H4 (cell line): ENCODE data around the gene CAPNS1. TPM values are rescaled to one million over a fixed set of nuclear protein-coding genes. Genes with fewer than 3 reads are reported as not detected.
A peak's percentile ranks its signal among the peaks of the same experiment; 100 is the strongest.
"Not testable (repeated sequence)": the region's sequence is repeated elsewhere in the genome, so short reads cannot be mapped to it uniquely, and the experiment has no call there.

Source experiments
- DNase-seq: peaks from one replicate; pipeline ENCODE4 v3.0.0-alpha.2; 2015; ENCODE audit warnings: low spot score
- total RNA-seq: library from RNA; depleted of rRNA; stranded (reverse); fragments of >200 nt; shearing (Covaris generic); gene quantifications from 2 replicates; pipeline ENCODE4 v1.2.3, GENCODE V29; 2014

The CAPNS1 gene
- total RNA-seq, 1 experiment from 2014 or later: 482 TPM

DNA sequence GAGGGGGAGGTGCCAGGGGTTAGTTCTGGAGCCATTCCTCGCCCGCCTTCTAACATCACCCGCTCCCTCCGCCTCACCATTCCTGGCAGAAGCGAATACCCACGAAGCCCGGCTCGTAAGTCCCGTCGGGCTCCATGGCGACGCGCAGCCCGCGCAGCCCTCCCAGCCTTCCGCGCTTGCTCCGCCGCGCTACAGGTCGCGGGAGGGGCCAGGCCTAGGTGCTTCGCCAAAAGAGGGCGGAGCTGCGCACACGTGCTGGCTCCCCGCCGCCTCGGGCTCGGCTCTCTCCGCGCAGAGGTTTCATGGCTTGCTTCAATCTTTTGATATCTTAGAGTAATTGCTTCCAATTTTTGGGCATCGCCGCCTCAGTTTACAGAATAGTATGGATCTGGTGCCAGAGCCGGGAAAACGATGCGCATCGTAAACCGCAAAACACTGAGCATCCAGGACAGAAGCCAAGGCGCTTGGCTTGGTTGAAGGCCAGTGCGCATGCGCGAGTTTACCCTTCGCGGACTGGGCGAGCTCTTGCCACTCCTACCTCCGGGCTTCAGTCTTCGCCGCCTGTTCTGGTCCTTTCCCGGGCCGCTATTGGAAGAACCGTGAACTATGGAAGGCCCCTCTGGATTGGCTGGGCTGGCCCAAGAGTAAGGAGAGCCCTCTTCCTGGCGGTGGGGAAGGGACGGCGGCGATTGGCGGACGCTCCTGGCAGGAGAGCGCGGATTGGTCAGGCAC lies 25.0 kb upstream of the CAPNS1 start, which contains the start of gene POLR2I:
TSS of gene POLR2I (minus strand) at position 155 of the 732 bp plus-strand sequence. CDS start at position 136, 19 bp downstream.
- peak; percentile 100 for DNase-seq

DNA sequence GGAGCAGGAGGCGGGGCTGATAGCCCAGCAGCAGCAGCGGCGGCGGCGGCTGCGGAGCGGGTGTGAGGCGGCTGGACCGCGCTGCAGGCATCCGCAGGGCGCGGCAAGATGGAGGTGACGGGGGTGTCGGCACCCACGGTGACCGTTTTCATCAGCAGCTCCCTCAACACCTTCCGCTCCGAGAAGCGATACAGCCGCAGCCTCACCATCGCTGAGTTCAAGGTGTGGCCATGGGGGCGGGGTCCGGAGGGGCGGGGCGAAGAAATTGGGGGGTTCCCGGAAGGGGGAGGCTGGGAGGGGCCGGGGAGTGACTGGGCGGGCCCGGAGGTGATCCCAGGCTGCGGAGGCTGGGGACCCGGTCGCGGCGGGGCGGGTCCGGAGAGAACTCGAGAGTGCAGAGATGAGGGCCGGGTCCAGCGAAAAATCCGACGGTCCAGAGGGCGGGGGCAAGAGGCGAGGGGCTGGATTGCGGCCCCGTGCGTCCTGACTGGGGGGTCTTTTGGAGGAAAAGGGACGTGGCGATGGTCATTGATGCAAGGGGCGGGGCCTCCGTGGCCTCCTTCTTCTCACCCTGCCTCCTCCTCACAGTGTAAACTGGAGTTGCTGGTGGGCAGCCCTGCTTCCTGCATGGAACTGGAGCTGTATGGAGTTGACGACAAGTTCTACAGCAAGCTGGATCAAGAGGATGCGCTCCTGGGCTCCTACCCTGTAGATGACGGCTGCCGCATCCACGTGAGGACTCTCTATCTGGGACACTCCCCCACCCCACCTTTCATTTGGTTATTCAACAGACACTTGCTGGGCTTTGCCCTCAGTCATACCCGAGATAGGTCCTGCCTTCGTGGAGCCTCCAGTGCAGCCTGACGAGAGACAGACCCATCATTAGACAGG lies 24.2 kb upstream of the CAPNS1 start, which contains the start of gene TBCB:
TSS of gene TBCB (plus strand) at position 16 of the 891 bp plus-strand sequence. CDS start at position 109, 93 bp downstream.
- DNase-seq: no peak

DNA sequence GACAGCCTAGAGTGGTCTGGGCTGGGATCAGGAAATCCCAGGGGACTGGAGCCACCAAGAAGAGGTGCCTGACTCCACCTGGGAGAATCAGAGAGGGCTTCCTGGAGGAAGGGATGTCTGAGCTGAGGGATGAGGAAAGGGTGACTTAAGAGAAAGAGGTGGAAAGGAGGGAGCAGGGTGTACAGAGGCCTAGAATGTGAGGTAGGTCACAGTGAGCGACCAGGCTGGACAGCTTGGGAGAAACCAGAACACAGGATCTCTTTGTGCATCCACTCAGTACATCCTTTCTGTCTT lies 23.6 kb upstream of the CAPNS1 start:
- DNase-seq: no peak

DNA sequence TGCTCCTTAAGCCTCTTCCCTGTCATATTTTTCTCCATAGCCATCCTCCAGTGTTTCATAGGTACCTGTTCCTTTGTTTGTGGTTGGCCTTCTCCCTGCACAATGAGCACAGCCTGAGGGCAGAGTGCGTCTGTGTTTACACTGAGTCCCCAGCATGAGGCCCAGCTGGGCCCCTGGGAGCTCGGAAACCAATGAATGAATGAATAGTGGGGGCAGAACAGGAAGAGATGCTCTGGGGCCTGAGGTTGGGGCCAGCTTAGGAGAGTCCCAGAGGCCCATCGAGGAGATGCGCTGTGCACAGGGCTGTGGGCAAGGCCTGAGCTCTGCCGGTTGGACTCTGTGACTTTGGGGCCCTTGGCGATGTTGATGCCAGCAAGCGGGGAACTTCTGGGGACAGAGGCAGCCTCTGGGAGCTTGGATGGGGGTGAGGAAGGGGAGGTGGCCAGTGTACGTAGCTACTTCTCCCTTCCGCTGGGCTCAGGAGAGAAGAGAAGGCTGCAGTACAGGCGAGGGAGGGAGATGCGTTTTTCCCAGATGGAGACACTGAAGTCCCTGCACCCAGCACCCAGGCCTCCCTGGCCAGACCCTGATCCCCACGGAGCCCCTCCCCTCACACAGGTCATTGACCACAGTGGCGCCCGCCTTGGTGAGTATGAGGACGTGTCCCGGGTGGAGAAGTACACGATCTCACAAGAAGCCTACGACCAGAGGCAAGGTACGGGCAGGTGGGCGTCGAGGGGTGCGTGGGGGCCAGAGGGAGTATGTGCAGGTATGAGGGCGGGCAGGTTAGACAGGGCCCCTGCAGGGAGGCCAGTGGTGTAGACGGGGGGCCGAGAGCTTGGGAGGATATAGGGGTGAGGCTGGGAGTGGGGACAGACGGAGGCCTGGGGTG lies 19.5 kb upstream of the CAPNS1 start:
- DNase-seq: no peak

DNA sequence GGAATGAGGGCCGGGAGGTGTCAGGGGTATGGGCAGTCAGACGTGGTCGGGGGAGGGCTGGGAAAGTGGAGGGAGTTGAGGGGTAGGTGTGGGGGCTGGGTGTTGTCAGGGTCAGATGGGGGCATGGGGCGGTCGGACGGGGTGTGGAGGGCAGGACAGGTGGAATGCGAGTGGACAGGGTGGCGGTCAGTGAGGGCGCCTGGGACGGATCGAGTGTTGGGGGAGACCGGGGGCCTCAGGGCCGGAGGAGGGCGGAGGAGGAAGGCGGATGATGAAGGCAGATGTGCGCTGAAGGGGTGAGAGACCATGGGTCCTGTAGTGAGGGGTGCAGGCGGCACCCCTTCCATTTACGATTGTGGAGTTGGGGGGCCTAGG lies 18.9 kb upstream of the CAPNS1 start:
- no peak for DNase-seq

DNA sequence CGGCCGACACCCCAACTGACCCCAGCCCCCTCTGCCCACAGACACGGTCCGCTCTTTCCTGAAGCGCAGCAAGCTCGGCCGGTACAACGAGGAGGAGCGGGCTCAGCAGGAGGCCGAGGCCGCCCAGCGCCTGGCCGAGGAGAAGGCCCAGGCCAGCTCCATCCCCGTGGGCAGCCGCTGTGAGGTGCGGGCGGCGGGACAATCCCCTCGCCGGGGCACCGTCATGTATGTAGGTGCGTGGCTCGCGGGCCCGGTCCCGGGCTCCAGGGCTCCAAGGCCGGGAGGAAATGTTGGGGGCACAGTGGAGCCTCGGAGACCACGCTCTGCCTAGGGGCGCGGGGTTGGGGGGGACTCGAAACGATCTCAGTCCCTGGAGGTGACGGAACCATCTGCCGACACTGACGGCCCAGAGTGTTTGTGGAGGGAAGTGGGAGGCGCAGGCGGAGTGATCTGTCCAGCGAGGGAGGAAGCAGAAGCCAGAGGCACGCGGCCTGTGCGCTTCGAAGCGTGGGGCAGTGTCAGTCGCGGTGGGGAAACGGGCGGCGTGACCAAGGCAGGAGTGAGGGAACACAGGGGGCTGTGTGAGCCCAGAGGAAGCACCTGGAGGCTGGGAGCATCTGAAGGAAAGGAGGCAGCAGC lies 18.3 kb upstream of the CAPNS1 start:
- DNase-seq: no peak

DNA sequence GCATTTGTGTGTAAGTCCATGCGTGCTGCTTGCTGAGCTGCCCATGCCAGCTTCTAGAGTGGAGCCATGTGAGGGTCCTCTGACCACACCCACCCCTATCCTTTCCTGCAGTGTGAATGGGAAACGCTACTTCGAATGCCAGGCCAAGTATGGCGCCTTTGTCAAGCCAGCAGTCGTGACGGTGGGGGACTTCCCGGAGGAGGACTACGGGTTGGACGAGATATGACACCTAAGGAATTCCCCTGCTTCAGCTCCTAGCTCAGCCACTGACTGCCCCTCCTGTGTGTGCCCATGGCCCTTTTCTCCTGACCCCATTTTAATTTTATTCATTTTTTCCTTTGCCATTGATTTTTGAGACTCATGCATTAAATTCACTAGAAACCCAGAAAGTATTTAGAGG lies 14.3 kb upstream of the CAPNS1 start:
- DNase-seq: no peak

DNA sequence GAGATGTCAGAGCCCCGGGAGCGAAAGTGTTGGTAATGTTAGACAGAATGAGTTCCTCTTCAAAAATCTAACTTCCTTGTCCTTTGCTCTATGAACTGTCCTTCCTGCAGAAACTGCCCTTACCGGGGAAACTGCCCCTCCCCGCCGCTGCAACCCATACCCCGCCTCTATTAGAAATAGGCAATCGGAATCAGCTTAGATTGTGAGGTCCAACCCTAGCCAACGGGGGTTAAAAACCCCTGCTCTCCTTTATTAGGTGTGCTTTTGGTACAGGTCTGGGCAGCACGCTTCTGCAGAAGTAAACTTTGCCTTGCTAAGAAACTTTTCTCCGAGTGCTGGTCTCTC lies 11.5 kb upstream of the CAPNS1 start:
- no peak for DNase-seq

DNA sequence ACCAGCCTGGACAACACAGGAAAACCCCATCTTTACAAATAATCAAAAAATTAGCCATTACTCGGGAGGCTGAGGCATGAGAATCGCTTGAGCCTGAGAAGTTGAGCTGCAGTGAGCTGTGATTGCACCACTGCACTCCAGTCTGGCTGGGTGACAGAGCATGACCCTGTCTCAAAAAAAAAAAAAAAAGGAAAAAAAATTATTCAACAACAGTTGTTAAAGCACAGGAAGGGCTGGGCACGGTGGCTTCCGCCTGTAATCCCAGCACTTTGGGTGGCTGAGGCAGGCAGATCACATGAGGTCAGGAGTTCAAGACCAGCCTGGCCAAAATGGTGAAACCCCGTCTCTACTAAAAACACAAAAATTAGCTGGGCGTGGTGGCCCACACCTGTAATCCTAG lies 8.6 kb upstream of the CAPNS1 start:
- not testable (repeated sequence) for DNase-seq

DNA sequence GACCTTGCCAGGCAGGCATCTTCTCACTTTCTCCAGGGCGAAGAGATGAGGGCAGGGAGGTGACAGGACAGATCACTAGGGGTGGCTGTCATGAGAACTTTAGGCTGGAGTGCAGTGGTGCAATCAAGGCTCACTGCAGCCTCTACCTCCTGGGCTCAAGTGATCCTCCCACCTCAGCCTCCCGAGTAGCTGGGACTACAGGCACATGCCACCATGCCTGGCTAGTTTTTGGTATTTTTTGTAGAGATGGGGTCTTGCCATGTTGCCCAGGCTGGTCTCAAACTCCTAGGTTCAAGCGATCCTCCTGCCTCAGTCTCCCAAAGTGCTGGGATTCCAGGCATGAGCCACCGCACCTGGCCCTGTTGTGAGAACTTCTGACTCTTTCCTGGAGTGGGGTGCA lies 5.0 kb upstream of the CAPNS1 start:
- not testable (repeated sequence) for DNase-seq

DNA sequence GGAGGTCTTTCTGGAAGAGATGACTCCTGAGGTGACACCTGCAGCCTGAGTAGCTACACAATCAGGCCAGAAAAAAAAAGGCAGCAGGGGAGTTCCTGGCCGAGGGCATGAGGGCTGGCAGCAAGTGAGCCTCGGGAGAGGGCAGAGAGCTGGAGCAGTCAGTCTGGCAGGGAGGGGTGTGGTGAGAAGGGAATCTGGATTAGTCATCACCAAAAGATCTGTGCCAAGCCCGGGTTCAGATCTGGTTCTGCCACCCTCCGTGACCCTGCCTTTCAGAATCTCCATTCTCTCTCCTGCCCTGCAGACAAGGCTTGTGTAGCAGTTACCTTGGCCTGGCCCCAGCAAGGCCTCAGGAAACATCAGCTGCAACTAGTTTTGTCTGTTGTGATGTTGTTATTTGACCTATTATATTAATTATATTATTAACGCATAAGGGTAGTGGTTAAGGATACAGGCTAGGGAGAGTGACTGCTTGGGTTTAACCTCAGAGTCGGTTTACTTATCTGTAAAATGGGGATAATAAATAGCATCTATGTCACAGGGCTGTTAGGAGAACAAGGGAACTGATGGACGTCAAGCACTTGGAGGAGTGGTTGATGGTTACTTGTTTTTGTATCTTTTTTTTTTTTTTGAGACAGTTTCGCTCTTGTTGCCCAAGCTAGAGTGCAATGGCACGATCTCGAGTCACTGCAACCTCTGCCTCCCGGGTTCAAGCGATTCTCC lies 2.7 kb upstream of the CAPNS1 start:
- peak; percentile 96 for DNase-seq

DNA sequence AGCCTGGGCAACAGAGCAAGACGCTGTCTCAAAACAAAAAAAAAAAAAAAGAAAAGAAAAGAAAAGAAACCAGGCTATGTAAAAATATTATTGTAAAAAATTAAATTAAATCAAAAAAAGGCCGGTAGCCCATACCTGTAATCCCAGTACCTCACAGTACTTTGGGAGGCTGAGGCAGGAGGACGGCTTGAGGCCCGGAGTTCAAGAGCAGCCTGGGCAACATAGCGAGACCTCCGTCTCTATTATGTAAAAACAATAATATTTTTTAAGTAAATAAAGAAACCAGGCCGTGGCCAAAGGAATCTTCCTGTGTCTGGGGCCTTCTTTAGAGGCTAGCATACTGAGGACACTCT lies 770 bp upstream of the CAPNS1 start:
- DNase-seq: no peak

DNA sequence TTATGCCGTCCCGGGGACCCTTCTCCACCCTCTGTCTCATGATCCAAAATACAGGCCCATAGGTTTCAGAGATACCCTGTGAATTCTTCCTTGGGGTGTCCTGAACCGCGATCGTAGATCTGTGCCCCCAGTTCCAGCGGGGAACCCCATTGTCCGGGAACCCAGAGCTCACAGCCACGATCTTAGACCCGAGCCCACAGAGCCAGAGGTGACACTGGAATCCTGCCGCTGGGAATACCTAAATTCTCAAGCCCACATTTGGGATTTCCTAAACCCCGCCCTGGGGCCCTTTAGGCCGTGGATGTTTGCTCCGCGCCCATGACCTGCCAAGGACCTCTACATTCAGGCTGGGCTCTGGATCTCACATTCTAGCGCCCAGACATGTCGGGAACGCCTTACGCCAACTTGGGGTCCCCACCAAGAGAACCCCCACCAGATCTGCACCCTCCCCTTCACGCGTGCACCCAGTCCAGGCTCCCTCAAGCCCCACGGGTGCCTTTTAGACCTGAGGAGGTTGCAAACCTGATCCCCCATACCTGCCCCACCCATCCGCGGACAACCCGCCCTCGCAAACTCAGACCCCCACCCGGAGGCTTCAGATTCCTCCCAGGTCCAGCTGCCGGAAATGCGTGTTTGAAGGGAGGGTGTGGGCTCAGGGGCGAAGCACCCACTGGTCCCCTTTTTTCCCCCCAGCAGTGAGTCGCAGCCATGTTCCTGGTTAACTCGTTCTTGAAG lies 605 bp downstream of the CAPNS1 start:
- DNase-seq: peak; percentile 74

DNA sequence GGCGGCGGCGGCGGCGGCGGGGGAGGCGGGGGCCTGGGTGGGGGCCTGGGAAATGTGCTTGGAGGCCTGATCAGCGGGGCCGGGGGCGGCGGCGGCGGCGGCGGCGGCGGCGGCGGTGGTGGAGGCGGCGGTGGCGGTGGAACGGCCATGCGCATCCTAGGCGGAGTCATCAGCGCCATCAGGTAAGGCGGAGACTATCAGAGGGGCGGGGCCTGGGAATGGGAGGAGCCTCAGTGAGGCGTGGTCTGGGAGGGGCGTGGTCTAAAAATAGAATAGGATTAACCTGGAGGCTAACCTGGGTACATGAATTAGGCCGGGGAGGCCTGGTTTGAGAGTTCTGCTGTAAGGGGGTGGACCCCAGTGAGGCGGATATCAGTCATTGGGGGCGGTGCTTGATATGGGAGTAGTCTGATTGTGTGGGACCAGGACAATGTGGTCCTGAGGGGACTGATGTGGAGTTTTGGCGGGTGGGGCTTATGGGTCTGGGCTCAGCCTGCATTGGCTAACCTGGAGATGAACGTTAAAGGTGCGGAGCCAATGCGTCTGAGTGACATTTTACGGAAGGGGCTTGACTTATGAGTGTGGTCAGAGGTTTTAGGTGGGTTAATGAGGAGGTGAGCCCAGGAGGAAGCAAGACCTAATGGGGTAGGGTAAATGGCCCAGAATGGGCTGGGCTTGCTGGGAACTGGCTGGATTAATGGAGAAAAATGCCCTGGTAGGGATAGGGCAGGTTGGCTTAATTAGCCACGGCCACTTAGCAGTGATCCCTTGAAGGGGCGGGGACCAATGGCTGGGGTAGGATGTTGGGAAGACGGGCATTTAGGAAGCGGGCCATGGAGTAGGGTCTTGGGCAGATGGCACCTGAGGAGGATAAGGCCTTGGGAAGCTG lies 1.4 kb downstream of the CAPNS1 start:
- DNase-seq: peak; percentile 86

DNA sequence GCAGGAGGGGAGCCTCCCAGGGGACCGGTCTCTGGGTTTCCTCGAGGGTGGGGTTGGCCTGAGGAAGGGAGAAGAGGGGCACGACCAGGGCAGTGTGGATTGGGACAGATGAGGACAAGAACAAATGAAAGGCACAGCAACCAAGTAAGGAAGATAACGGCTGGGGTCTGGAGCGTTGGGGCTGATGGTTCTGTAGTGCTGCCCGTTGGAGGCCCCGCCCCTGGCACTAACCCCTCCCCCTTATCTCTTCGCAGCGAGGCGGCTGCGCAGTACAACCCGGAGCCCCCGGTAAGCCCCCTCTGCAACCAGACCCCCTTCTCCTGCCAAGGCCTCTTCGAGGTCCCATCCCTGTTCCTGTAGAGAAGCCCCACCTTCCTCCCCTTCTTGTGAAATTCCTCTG lies 2.2 kb downstream of the CAPNS1 start:
- no peak for DNase-seq

DNA sequence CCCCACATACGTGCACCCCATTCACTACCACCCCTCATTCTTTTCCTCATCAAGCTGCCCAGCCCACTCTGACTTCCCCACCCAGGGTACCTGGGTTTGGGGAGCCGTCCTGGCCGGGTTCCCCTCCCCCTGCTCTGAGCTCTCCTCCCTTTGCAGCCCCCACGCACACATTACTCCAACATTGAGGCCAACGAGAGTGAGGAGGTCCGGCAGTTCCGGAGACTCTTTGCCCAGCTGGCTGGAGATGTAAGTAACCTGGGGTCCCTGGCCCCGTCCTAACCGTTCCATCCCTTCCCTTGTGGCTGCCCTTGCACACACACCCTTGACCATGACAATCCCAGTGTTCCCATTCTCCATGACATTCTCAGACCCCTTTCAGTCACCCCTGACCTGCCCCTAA lies 2.6 kb downstream of the CAPNS1 start:
- no peak for DNase-seq

DNA sequence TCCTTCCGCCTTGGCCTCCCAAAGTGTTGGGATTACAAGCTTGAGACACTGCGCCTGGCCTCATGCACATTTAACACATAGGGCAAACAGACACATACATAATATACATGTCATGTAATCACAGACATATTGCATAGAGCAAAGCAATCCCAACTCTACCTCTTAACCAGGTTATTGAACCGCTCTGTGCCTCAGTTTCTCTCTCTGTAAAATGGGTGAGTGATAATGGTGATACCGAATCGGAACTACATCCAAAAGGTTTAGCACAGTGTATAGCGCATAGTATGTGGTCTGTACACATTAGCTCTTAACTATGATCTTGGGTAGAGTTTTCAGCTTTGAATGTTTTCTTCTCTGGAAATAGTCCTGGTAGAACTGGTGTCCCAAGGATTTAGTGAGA lies 4.8 kb downstream of the CAPNS1 start:
- no peak for DNase-seq

DNA sequence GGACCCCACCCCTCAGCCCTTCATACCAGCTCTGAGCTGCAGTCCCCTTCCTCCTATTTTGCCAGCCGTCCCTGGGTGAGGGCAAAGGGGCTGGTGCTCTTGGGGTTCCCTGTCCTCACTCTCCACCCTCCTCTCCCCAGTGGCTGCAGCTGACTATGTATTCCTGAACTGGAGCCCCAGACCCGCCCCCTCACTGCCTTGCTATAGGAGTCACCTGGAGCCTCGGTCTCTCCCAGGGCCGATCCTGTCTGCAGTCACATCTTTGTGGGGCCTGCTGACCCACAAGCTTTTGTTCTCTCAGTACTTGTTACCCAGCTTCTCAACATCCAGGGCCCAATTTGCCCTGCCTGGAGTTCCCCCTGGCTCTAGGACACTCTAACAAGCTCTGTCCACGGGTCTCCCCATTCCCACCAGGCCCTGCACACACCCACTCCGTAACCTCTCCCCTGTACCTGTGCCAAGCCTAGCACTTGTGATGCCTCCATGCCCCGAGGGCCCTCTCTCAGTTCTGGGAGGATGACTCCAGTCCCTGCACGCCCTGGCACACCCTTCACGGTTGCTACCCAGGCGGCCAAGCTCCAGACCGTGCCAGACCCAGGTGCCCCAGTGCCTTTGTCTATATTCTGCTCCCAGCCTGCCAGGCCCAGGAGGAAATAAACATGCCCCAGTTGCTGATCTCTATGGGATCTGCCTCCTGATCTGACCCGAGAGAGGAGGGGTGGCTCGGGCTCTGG lies 10.0 kb downstream of the CAPNS1 start:
- DNase-seq: no peak

DNA sequence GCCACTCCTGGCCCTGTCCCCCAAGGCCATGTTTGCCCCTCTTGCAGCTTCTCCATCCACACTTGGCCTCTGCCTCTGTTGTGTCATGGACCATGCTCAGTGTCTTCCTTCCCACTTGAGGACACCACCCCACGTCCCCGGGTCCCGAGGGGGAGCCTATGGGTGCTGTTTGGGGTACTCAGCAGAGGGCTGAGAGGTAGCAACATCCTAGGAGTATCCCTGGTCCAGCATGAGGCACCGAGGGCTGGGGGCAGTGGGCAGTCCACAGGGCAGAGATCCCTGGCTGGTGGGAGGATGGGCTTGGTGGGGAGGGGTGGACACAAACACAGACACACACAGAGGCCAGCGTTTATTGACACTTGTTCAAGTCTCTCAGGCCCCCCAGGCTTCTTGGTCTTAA lies 10.7 kb downstream of the CAPNS1 start:
- no peak for DNase-seq
